ENCODE results near the gene MYOCOS.

MYOCOS gene, protein sequence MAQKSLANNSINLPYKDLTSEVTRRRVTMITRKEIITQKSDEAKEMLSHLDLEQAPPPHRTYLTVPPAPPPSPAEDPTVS

GRCh38 chr1:171622152-171622462, at the start of gene MYOCOS:
Gene MYOCOS, plus strand, starts transcription at chr1:171622243. Its CDS starts 1,641 bp downstream, at chr1:171623884.
- no peak for TF ChIP-seq CTCF (IDR thresholded peaks at IDR 0.05; ENCODE audit: low read depth, low read length)

GRCh38 chr1:171576144-171576543, 45.9 kb upstream of the MYOCOS start:
- no peak for TF ChIP-seq CTCF (IDR thresholded peaks at IDR 0.05; ENCODE audit: low read depth, low read length)
- DNase-seq (ENCODE audit: extremely low read depth, low read depth), result no peak

More at GRCh38 chr1:171622152-171622462, at the start of gene MYOCOS:
- no peak for DNase-seq (ENCODE audit: extremely low read depth, low read depth)

DNA sequence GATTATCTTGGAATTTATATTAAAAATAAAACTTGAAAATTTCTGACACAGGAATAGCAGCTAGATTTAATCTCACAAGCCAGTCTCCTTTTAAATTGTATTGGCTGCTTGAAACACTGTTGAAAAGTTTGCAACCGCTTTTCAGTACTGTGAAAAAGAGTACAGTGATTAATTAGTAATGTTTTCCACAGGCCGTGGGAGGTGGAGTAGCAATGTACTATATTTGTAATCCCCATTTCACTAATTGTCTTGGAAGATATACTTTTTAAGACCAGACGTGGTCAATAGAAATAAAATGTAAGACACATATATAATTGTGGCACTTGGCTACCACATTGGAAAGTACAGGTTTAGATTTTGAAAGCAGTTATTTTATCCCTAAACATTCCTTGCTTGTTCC, 40.8 kb upstream of the MYOCOS start:
- TF ChIP-seq CTCF (IDR thresholded peaks at IDR 0.05; ENCODE audit: low read depth, low read length), result no peak
- DNase-seq (ENCODE audit: extremely low read depth, low read depth), result no peak

GRCh38 chr1:171581766-171582165, 40.3 kb upstream of the MYOCOS start:
- TF ChIP-seq CTCF (IDR thresholded peaks at IDR 0.05; ENCODE audit: low read depth, low read length), result no peak
- no peak for DNase-seq (ENCODE audit: extremely low read depth, low read depth)

DNA sequence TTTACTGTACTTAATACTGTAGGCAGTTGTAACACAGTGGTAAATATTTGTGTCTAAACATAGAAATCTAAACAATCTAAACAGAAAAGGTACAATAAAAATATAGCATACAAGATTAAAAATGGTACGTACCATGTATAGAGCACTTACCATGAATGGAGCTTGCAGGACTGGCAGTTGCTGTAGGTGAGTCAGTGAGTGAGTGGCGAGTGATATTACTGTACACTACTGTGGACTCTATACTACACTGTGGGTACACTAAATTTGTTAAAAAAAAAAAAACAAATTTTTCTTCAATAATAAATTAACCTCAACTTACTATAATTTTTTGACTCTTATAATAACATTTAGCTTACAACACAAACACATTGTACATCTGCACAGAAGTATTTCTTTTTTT, 39.5 kb upstream of the MYOCOS start:
- no peak for TF ChIP-seq CTCF (IDR thresholded peaks at IDR 0.05; ENCODE audit: low read depth, low read length)
- no peak for DNase-seq (ENCODE audit: extremely low read depth, low read depth)

- no peak for DNase-seq (ENCODE audit: extremely low read depth, low read depth)
- no peak for TF ChIP-seq CTCF (IDR thresholded peaks at IDR 0.05; ENCODE audit: low read depth, low read length)
Observed at GRCh38 chr1:171583591-171584201, 38.3 kb upstream of the MYOCOS start.

- no peak for TF ChIP-seq CTCF (IDR thresholded peaks at IDR 0.05; ENCODE audit: low read depth, low read length)
- no peak for DNase-seq (ENCODE audit: extremely low read depth, low read depth)
Observed at GRCh38 chr1:171585715-171586114, 36.3 kb upstream of the MYOCOS start.

All from AG09319 (cell line).